HepG2 (cell line): Measurements from ENCODE around the gene SPATA12. TPM values are rescaled to one million over a fixed set of nuclear protein-coding genes. Genes with fewer than 3 reads are reported as not detected.

Experiments
- ATAC-seq: fragments of 200-7000 bp; cut with Tn5 transposase; 3 replicates; pipeline ENCODE4 v1.9.1; 2020; ENCODE audit warnings: mild to moderate bottlenecking, moderate library complexity
- BruUV-seq: library from RNA; stranded (reverse); fragments of 400-500 nt; replicated peaks from 2 replicates; lab custom pipeline; 2021; lab: Mats Ljungman, UMichigan
- CTCF ChIA-PET: fragments of 300-600 bp; formaldehyde crosslinking; extraction: SDS; loops from one replicate; lab custom pipeline; 2021; ENCODE audit warnings: low total read pairs, inconsistent platforms, low intra/inter-chr PET ratio; lab: Yijun Ruan, JAX
- POLR2A ChIA-PET: fragments of 350-600 bp; sonication (Branson Sonifier 250); formaldehyde crosslinking; loops from one replicate; lab custom pipeline; 2020; ENCODE audit warnings: antibody characterized with exemption, inconsistent platforms; lab: Yijun Ruan, JAX
- DNase-seq: peaks from one replicate; pipeline ENCODE4 v3.0.0-alpha.2; 2015; ENCODE audit warnings: low spot score
- FAIRE-seq: peaks from 3 replicates; lab custom pipeline; 2011; peaks lifted over from hg19 to GRCh38; lab: Jason Lieb, UNC
- H2AFZ ChIP-seq: one replicate; pipeline ENCODE4 v1.6.1; 2011; ENCODE audit warnings: low read length, inconsistent platforms
- H3K27ac ChIP-seq: fragments of 300-600 bp; 3 replicates; pipeline ENCODE4 v1.8.0; 2011; ENCODE audit warnings: mixed run types, mild to moderate bottlenecking, mixed read lengths, low read length, inconsistent platforms; ENCODE audit not compliant: insufficient read depth; ENCODE audit errors: extremely low read length
- H3K27me3 ChIP-seq, 2 experiments: fragments of 200-600 bp in 1 of 2; 2 replicates in 1 of 2; 3 replicates in 1 of 2; pipeline versions ENCODE4 v1.6.0 to v1.8.0; 2011; ENCODE audit warnings: low read length in 2 of 2, mild to moderate bottlenecking in 2 of 2, moderate library complexity in 2 of 2, inconsistent platforms in 1 of 2; ENCODE audit not compliant: insufficient read depth in 2 of 2, control insufficient read depth in 1 of 2
- H3K36me3 ChIP-seq, 2 experiments: fragments of 200-600 bp in 1 of 2; replicated peaks in 1 of 2; 2 replicates in 1 of 2; 3 replicates in 1 of 2; pipeline versions ENCODE4 v1.5.1 to v1.8.0; 2011; ENCODE audit warnings: low read length in 2 of 2, inconsistent platforms in 1 of 2; ENCODE audit not compliant: insufficient read depth in 2 of 2, control insufficient read depth in 1 of 2
- H3K4me1 ChIP-seq: 2 replicates; pipeline ENCODE4 v1.5.1; 2012; ENCODE audit warnings: low read length, inconsistent platforms; ENCODE audit not compliant: insufficient read depth
- H3K4me2 ChIP-seq: 2 replicates; pipeline ENCODE4 v1.6.0; 2011; ENCODE audit warnings: low read depth, low read length, inconsistent platforms
- H3K4me3 ChIP-seq, 3 experiments: fragments of 200-600 bp in 1 of 3; sonication (generic), shearing (Covaris generic) in 1 of 3; replicated peaks in 1 of 3; 2 replicates each; pipeline ENCODE4 v1.5.1; 2011 to 2016; ENCODE audit warnings: low read length in 3 of 3, inconsistent platforms in 2 of 3, low read depth in 2 of 3, mild to moderate bottlenecking in 2 of 3, control low read depth in 1 of 3, mixed read lengths in 1 of 3; ENCODE audit not compliant: insufficient read depth in 1 of 3
- H3K79me2 ChIP-seq: one replicate; pipeline ENCODE4 v1.6.1; 2011; ENCODE audit warnings: low read length, inconsistent platforms; ENCODE audit not compliant: insufficient read depth
- H3K9ac ChIP-seq: 2 replicates; pipeline ENCODE4 v1.6.0; 2011; ENCODE audit warnings: mild to moderate bottlenecking, low read depth, low read length, inconsistent platforms; ENCODE audit not compliant: insufficient read depth
- H3K9me3 ChIP-seq: 2 replicates; pipeline ENCODE4 v1.5.1; 2012; ENCODE audit warnings: mild to moderate bottlenecking, low read length
- H4K20me1 ChIP-seq: 2 replicates; pipeline ENCODE4 v1.6.0; 2011; ENCODE audit warnings: inconsistent platforms, mild to moderate bottlenecking, low read length, moderate library complexity; ENCODE audit not compliant: insufficient read depth
- BATF2 ChIP-seq: sonication (generic); formaldehyde crosslinking; IDR thresholded peaks from 2 replicates; pipeline ENCODE4 v1.8.0; 2022; ENCODE audit warnings: mild to moderate bottlenecking, missing genetic modification reagents, moderate library complexity
- FLYWCH1 ChIP-seq: sonication (generic); formaldehyde crosslinking; IDR thresholded peaks from 2 replicates; pipeline ENCODE4 v1.8.1; 2023; ENCODE audit warnings: mild to moderate bottlenecking, missing genetic modification reagents
- GABPA ChIP-seq, 2 experiments: IDR thresholded peaks; 2 replicates each; pipeline ENCODE4 v1.6.1; 2011 to 2016; ENCODE audit warnings: low read depth in 2 of 2, low read length in 1 of 2, missing biosample characterization in 1 of 2, missing genetic modification characterization in 1 of 2
- HIVEP1 ChIP-seq: sonication (generic); formaldehyde crosslinking; IDR thresholded peaks from 2 replicates; pipeline ENCODE4 v1.4.0; 2020; ENCODE audit warnings: mild to moderate bottlenecking, missing genetic modification reagents
- MTF2 ChIP-seq: sonication (generic); formaldehyde crosslinking; IDR thresholded peaks from 2 replicates; pipeline ENCODE4 v1.5.0; 2020; ENCODE audit warnings: missing genetic modification reagents, borderline replicate concordance
- POLR2AphosphoS2 ChIP-seq: IDR thresholded peaks from 2 replicates; pipeline ENCODE4 v1.6.1; 2011; ENCODE audit warnings: low read depth, low read length, improper control_type of control experiment
- RBM39 ChIP-seq: fragments of 200-400 bp; formaldehyde crosslinking; IDR thresholded peaks from one replicate; pipeline ENCODE4 v1.6.1; 2018; ENCODE audit warnings: antibody characterized with exemption, mild to moderate bottlenecking, low read depth, low read length; ENCODE audit not compliant: poor library complexity, severe bottlenecking
- RFXAP ChIP-seq: sonication (generic); formaldehyde crosslinking; IDR thresholded peaks from 2 replicates; pipeline ENCODE4 v1.4.0; 2020; ENCODE audit warnings: missing genetic modification reagents, borderline replicate concordance
- SMAD1 ChIP-seq: sonication (generic); formaldehyde crosslinking; IDR thresholded peaks from 2 replicates; pipeline ENCODE4 v1.4.0; 2020; ENCODE audit warnings: missing genetic modification reagents, low read depth, mild to moderate bottlenecking, borderline replicate concordance
- ZBTB20 ChIP-seq: sonication (generic); formaldehyde crosslinking; IDR thresholded peaks from 2 replicates; pipeline ENCODE4 v1.8.1; 2023; ENCODE audit warnings: missing genetic modification reagents, low read depth, mild to moderate bottlenecking, borderline replicate concordance
- ZFP91 ChIP-seq: sonication (generic); formaldehyde crosslinking; IDR thresholded peaks from 2 replicates; pipeline ENCODE4 v1.9.0; 2022; ENCODE audit warnings: missing genetic modification reagents, mild to moderate bottlenecking, borderline replicate concordance
- ZMYM2 ChIP-seq: sonication (generic); formaldehyde crosslinking; IDR thresholded peaks from 2 replicates; pipeline ENCODE4 v1.8.0; 2022; ENCODE audit warnings: mild to moderate bottlenecking, missing genetic modification reagents
- WGBS: methylation state at CpG from one replicate; pipeline ENCODE4 v1.1.6; 2017; ENCODE audit warnings: low lambda C conversion rate; 5-methylcytosine and 5-hydroxymethylcytosine counted together
- in situ Hi-C: cut with HindIII; loops from 2 replicates; pipeline ENCODE4 v1.10.0; 2017; ENCODE audit warnings: low pct_unique_long_range_greater_than_20kb; ENCODE audit not compliant: extremely low pct_ligation_motif_present
- intact Hi-C: fragments of 100-400 bp; cut with micrococcal nuclease; formaldehyde crosslinking; loops from one replicate; pipeline ENCODE4 v1.10.0; 2022; ENCODE audit not compliant: unreplicated experiment
- polyA plus RNA-seq, 8 experiments: library from polyadenylated mRNA; depleted of rRNA in 3 of 8; stranded (reverse) in 7 of 8; unstranded in 1 of 8; fragments of >200 nt; fragmentation: Illumina TruSeq in 4 of 8; extraction: Trizol in 4 of 8; gene quantifications; 2 replicates each; pipeline versions ENCODE4 v1.2.1 to v1.2.3, GENCODE V29; 2011 to 2016; ENCODE audit warnings: low read depth in 4 of 8, missing spikeins in 1 of 8, mixed read lengths in 1 of 8; ENCODE audit not compliant: insufficient read depth in 1 of 8
- total RNA-seq, 5 experiments: library from RNA; depleted of rRNA; stranded (reverse); fragments of >200 nt; fragmentation: Illumina TruSeq; extraction: Trizol; gene quantifications; 2 replicates each; pipeline ENCODE4 v1.2.3, GENCODE V29; 2016; ENCODE audit warnings: low read depth in 1 of 5

Gene SPATA12
- total and polyA plus RNA-seq, 2 of the 13 experiments (the other 11 are each of a cell fraction or from before 2014, with no cell fraction given): 0.09 to 0.25 TPM

GRCh38 chr3:57094575-57094974, 34.1 kb downstream of the SPATA12 start (continued):
- TF ChIP-seq ZFP91 (CRISPR knock-in tag) (no peak), HIVEP1 (CRISPR knock-in tag) (no peak), SMAD1 (no peak), ZMYM2 (CRISPR knock-in tag) (no peak), MTF2 (CRISPR knock-in tag) (no peak)

GRCh38 chr3:57095363-57095762, 34.9 kb downstream of the SPATA12 start:
- no TSS peak for BruUV-seq
- ATAC-seq (no peak), FAIRE-seq (no peak), DNase-seq (no peak)
- H3K79me2 ChIP-seq: no peaks in the 10 kb centered on the region
- no peak overlapping the region for H3K4me3 ChIP-seq
- H3K36me3 ChIP-seq: no peaks in the 10 kb centered on the region
- H4K20me1 ChIP-seq: no peaks in the 10 kb centered on the region
- no peaks in the 10 kb centered on the region for H3K9me3 ChIP-seq
- H3K4me2 ChIP-seq: no peak overlapping the region
- in situ Hi-C loops (no loop called here), intact Hi-C loops (no loop called here)
- peaks cover 2 to 3% of the 10 kb centered on the region in 2 experiments; a peak in 3 of 5 replicates for H3K27me3 ChIP-seq
- no peak overlapping the region for H2AFZ ChIP-seq
- no peak overlapping the region for H3K27ac ChIP-seq
- ChIA-PET POLR2A (no interaction called here), CTCF (no interaction called here)
- TF ChIP-seq FLYWCH1 (no peak), BATF2 (no peak), POLR2AphosphoS2 (no peak), ZBTB20 (CRISPR knock-in tag) (no peak), GABPA (IDR thresholded peaks at IDR 0.05; ENCODE audit: low read depth, low read length) (no peak), GABPA (CRISPR knock-in tag; IDR thresholded peaks at IDR 0.05; ENCODE audit: low read depth) (no peak), RFXAP (CRISPR knock-in tag) (no peak), RBM39 (no peak)
- H3K4me1 ChIP-seq: peaks cover 7% of the 10 kb centered on the region; the same call in 1 of the 2 replicates
- H3K9ac ChIP-seq: no peak overlapping the region
- WGBS: 29% methylated on average over 4 of the region's 5 CpGs
